ENCODE results near the gene POGK.
"Not testable (repeated sequence)": the region's sequence is repeated elsewhere in the genome, so short reads cannot be mapped to it uniquely, and the experiment has no call there.

Gene POGK

GRCh38 chr1:166855558-166855957 lies 16.3 kb downstream of the POGK start:
- DNase-seq (ENCODE audit: low read depth, low spot score), result no peak
- no peak overlapping the region for H3K27ac ChIP-seq

- DNase-seq (ENCODE audit: low read depth, low spot score), result no peak
- H3K27ac ChIP-seq, result no peak overlapping the region
Observed at GRCh38 chr1:166857995-166858394, 18.7 kb downstream of the POGK start.

- no peak for DNase-seq (ENCODE audit: low read depth, low spot score)
- no peak overlapping the region for H3K27ac ChIP-seq
Observed at GRCh38 chr1:166858726-166859419, 19.6 kb downstream of the POGK start.

GRCh38 chr1:166859597-166859996 lies 20.3 kb downstream of the POGK start:
- no peak overlapping the region for H3K27ac ChIP-seq
- DNase-seq (ENCODE audit: low read depth, low spot score), result no peak

DNA sequence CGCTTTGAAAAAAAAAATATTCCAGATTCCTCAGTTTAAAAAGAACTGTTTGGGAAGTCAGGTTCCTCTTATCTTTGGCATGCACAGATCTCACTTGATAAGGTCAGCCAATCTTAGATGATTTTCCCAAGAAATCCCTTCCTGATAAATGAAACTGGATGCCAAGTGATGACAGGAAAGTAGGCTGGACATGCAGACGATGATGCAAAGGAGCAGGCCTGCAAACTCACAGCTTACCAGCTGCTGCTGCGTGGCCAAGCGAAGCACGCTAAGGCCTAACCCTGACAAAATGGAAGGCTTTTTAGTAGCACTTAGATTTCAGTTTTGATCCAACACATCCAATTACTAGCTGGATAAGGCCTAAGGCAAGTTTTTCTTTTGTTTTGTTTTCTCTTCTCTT lies 26.7 kb downstream of the POGK start:
- H3K27ac ChIP-seq, result no peak overlapping the region
- DNase-seq (ENCODE audit: low read depth, low spot score), result no peak

DNA sequence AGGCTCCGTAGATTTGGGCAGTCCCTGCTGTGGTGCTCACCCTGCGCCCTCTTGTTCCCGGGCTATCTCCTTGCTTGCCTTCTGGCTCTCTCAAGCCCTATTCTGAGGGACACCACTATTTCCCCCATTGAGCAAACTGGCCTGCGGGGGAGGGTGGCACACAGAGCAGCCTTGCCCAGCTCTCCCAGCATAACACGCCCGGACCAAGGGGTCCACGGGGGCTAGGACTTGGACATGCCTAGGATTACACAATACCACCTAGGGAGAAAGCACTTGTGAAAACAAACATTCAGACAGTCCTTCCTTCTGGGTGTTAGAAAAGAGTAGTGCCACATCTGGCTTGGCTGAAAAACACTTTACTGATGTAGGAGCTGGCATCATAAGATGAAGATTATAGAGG lies 29.4 kb downstream of the POGK start:
- no peak for DNase-seq (ENCODE audit: low read depth, low spot score)
- no peak overlapping the region for H3K27ac ChIP-seq

DNA sequence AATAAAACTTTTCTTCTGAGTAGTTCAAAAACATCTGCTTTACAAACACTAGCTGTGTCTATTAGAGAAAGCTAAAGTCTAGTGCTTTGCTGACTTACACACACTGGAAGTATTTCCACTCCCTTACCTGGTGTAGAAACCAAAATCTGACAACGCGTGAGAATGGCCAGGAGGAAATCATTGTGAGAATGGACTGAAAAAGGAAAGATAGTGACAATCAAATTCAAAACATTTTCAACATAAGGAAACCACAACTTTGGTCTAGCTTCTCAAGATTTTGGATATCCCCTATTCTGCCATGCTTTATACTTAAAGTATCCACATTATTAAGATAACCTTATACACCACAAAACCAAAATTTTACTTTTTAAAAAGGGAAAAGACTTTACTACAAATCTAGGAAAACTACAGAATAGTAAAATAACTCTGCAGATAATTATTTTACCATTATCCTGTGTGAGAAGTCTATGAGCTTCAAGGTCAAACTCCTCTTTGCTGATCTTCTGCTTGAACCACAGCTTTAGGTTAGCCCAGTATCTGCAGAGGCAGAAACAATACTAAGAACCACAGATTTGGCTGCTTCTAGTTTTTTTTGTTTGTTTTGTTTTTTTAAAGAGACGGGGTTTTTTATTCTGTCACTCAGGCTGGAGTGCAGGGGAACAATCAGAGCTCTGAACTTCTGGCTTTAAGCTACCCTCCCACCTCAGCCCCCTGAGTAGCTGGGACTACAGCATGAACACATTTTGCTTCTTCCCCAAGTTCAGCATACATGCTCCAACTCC lies 30.2 kb downstream of the POGK start:
- no peak overlapping the region for H3K27ac ChIP-seq
- DNase-seq (ENCODE audit: low read depth, low spot score), result no peak

- DNase-seq (ENCODE audit: low read depth, low spot score), result no peak
- H3K27ac ChIP-seq, result no peak overlapping the region
Observed at GRCh38 chr1:166870584-166870983, 31.3 kb downstream of the POGK start.

DNA sequence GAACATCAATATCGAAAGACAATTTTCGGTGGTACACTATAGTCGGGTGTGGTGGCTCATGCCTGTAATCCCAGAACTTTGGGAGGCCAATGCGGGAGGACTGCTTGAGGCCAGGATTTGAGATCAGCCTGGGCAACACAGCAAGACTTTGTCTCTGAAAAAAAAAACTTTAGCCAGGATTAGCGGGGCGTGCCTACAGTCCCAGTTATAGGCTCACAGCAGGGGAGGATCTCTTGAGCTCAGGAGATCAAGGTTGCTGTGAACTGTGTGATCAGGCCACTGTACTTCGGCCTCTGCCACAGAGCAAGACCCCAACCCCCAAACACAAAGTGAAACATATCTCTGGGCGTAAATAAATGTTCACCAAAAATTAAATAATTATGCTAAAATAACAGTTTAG lies 35.2 kb downstream of the POGK start:
- no peak overlapping the region for H3K27ac ChIP-seq
- no peak for DNase-seq (ENCODE audit: low read depth, low spot score)

DNA sequence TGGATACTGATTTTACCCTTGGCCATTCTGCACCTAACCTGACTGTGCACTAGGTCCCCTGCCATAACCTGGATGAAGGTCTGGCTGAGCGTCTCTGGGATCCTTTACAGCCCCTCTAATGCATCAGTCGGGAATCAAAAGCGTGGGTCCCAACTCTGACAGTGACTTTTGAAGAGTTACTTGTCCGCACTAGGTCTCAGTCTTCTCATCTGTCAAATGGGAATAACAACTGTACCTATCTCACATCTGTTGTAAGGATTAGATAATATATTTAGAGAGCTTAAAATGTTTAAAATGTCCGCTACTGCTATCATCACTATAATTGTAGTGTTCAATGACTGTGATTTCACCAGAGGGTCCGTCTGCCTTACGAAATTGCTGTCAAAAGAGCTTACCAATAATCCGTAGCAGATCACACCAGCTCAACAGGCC lies 36.0 kb downstream of the POGK start:
- H3K27ac ChIP-seq, result peak overlapping the region; percentile 84
- no peak for DNase-seq (ENCODE audit: low read depth, low spot score)

DNA sequence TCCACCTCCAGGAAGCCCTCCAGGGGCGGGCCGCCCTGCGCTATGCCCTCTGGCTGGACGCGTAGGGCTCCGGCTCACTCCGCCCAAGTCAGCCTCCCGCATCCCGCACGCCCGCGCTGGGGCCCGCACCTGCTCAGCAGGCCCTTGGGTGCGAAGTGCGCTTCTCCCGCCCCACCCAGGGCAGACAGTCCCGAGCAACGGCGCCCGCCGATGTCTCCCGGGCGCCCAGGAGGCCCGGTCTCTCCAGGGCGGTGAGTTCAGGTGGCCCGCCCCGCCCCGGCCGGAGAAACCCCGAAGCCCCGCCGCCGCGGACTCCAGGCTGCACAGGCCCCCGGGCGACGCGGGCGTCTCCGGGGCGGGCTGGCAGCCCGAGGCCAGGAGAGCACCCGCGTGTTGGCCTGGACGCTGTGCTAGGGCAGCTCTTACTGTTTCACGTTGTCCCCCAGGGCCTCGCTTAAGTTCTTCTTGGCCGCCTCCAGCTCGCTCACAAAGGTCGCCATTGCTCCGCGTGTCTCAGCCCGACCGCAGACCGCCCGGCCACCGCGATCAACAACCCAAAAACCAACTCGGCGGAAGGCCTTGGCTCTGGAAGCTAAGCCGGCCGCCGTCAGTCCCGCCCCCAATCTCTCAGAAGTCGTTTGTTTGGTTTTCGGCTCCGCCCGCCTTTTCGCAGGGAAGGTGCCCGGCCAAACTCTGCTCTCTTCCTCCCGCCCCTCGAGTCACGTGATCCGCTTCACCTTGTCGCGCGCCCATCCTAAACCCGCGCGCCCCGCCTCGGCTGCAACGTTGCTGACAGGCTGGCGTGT lies 36.7 kb downstream of the POGK start, which contains the start of gene TADA1:
Gene TADA1, minus strand, starts transcription at position 531 of the 806 bp plus-strand sequence. Its CDS starts 31 bp downstream, at position 500.
- peak within 1 kb of the TSS; percentile 84 for H3K27ac ChIP-seq

GRCh38 chr1:166876540-166876838 lies 37.2 kb downstream of the POGK start:
- H3K27ac ChIP-seq, result peak overlapping the region; percentile 84
- no peak for DNase-seq (ENCODE audit: low read depth, low spot score)

More for the DNA sequence above, 36.7 kb downstream of the POGK start, which contains the start of gene TADA1:
- DNase-seq (ENCODE audit: low read depth, low spot score), result peak; percentile 85

- not testable (repeated sequence) for H3K27ac ChIP-seq
Observed at GRCh38 chr1:166878173-166878917, 39.1 kb downstream of the POGK start.

GRCh38 chr1:166882893-166883292 lies 43.6 kb downstream of the POGK start:
- no peak overlapping the region for H3K27ac ChIP-seq
- no peak for DNase-seq (ENCODE audit: low read depth, low spot score)

More at GRCh38 chr1:166878173-166878917, 39.1 kb downstream of the POGK start:
- DNase-seq (ENCODE audit: low read depth, low spot score), result not testable (repeated sequence)

DNA sequence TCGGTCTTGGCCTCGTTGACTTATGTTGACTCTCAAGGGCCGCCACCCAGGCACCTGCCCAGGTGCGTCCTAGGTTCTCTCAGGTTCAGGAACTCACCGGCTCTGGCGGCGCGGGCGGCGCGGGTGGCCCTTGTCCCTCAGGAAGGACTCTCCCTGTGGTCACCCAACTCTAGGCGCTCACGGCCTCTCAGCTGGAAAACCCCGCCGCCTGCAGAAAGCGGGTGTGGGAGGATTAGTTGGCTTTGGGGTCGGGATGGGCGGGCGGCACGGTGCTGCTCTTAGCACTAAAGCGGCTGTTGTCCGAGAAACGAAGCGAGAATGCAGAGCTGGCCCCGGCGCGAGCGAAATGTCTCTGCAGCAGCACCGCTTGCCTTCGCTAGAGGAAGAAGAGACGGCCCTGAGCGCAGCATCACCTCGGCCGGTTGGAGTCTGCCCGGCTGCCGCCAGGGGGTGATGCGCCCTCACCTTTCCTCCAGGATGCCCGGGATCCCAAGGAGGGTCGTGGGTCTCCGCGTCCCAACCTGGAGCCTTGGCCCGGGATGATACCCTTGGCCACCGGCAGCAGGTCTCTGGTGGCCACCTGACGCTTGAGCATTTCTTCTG lies 44.9 kb downstream of the POGK start:
- H3K27ac ChIP-seq, result no peak overlapping the region
- DNase-seq (ENCODE audit: low read depth, low spot score), result no peak

- no peak for DNase-seq (ENCODE audit: low read depth, low spot score)
Observed at GRCh38 chr1:166884971-166885370, 45.7 kb downstream of the POGK start.

DNA sequence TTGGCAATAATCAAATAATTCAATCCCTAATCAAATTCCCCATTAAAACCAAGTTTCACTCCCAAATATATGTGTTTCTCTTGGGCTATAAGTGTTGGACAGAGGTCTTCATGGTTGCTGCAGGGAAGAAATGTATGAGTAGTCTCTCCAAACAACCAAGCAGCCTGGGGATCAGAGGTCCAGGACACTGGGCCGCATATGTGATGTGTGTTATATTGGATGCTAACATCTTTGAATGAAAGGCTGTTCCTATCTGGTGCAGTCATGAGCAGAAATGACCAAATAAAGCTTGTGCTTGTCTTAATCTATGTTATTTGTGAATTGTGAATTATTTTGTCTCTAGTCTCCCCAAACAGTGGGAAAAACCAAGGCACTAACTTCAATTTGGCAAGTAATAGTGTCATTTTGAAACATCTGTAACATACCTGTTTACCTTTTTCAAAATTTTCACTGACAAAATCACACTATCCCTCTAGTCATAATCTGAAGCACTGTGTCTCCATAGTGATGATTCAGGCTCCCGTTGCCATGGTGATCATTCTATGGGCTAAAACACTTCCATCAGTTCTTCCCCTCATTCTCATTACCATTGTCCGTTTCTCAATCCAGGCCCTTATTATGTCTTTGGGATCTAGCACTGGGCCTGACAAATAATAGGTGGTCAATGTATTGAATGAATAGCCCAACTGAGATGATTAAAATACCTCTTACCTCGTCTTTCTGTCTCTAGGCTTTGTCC lies 49.3 kb downstream of the POGK start:
- no peak overlapping the region for H3K27ac ChIP-seq
- no peak for DNase-seq (ENCODE audit: low read depth, low spot score)

More at GRCh38 chr1:166884971-166885370, 45.7 kb downstream of the POGK start:
- no peak overlapping the region for H3K27ac ChIP-seq

GRCh38 chr1:166889776-166890175 lies 50.5 kb downstream of the POGK start:
- no peak overlapping the region for H3K27ac ChIP-seq
- no peak for DNase-seq (ENCODE audit: low read depth, low spot score)

DNA sequence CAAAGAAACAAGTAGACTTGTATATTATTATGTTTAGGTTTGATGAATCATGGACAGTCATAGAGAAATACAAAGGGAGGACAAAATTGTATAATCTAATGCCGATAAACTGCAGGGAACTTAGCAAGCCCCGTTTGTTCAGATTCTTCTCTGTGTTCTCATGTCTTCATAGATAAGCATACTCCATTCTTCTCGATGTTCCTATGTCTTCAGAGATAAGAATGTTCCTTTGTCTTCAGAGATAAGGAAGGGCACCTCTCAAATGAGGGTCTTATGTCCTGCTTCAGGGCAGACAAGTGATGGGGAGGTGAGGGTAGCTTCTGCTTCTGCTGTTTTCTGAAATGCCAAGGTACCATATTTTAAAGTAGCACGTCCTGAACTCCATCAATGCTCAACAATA lies 56.5 kb downstream of the POGK start:
- no peak for DNase-seq (ENCODE audit: low read depth, low spot score)
- H3K27ac ChIP-seq, result no peak overlapping the region

Data from epithelial cell of prostate (primary cell).